GM18951 (cell line): ENCODE measurements around the gene SETD3.

Experiments used
- POLR2A ChIP-seq: IDR thresholded peaks from 4 replicates; pipeline ENCODE4 v1.6.1; 2011; ENCODE audit warnings: mild to moderate bottlenecking; ENCODE audit not compliant: insufficient read length, insufficient read depth; ENCODE audit errors: extremely low read depth
- in situ Hi-C: fragments of 300-500 bp; cut with MboI; formaldehyde crosslinking; loops from one replicate; pipeline ENCODE4 v1.12.0; 2022; ENCODE audit warnings: low sequenced_read_pairs, mixed read lengths, inconsistent platforms; ENCODE audit not compliant: unreplicated experiment

SETD3 gene

DNA sequence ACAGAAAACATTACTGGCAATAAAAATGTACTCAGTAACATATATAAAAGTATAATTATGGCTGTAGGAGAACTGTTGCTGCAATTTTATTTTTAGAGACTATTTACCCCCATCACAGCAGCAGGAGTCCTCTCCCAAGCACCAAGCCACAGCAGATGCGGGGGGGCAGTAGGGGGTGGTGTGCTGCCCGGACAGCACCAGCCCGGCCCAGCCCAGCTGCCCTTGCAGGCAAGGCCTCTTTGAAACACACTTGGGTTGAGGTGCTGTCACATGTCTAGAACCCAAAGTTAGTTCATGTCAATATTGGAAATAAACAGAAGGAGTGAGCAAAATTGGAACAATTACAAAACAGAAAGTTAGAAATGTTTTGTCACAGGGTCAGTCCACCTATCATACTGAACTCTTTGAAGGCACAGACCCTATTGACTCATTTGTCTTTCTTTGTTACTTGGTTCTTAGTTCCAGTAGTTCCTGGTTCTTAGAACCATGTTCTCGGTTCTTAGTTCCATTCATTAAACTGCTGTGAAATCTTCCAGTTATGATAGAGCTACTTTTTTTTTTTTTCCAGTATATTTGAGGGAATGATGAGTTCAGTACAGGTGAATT, 23.3 kb upstream of the SETD3 start:
- in situ Hi-C loops = loop anchor here (25.0 kb wide), 1 partner anchor 383 kb away; no protein-coding TSS in a partner anchor
- no peak for TF ChIP-seq POLR2A

DNA sequence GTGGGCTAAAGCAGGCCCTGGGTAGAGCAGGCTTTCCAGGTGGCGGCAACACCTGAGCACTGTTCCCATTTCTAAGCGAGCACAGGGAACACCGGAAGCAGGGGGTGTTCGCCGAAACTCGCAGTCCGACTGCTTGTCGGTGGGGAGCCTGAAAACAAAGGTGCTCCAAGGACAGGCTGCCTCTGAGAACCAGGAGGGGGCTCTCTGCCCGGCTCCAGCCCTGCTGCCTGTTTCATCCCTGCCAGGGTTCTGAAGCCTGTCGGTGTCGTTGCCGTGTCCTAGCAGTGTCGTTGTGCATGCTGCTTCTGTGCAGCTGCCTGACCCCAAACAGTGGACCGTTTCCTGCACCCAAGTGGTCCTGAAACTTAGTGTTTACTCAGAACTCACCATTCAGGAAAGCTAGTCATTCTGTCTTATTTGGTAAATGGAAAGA, 22.3 kb upstream of the SETD3 start:
- in situ Hi-C loops = loop anchor here (25.0 kb wide), 1 partner anchor 384 kb away; no protein-coding TSS in a partner anchor
- no peak for TF ChIP-seq POLR2A

DNA sequence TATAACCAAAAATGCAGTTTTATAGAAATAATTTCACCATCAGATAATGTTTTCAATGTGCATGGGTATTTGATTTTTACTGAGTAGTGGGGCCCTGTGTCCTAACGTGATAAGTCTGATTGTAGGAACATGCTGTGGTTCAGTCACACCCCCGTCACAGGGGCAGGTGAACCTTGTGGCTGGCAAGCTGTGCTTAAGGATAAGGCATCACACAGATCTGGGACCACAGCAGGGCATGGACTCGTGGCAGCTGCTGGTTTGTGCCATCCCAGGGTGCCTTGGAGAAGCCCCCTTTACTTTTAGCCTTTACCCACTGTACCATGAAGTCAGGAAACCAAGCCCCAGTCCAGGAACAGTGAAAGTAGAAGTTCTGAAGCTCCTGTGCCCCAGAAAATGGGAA, 17.2 kb upstream of the SETD3 start:
- TF ChIP-seq POLR2A = no peak
- in situ Hi-C loops = no loop called here

DNA sequence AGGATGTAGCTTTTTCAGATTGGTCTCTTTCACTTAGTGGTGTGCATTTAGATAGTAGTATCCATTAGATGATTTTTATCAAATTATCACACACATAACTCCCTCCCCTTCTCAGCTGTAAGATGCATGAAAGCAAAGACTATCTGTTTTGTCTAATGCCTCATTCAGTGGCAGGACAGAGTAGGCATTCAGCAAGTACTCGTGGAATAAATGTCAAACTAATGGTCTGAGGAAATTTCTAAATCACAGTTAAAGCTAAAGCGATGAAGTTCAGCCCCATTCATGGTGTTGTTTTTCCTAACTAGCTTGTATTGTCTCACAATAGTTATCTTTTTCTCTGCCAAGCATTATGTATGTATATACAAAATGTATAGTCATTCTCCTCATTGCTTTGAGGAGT, 16.7 kb upstream of the SETD3 start:
- in situ Hi-C loops = no loop called here
- no peak for TF ChIP-seq POLR2A

DNA sequence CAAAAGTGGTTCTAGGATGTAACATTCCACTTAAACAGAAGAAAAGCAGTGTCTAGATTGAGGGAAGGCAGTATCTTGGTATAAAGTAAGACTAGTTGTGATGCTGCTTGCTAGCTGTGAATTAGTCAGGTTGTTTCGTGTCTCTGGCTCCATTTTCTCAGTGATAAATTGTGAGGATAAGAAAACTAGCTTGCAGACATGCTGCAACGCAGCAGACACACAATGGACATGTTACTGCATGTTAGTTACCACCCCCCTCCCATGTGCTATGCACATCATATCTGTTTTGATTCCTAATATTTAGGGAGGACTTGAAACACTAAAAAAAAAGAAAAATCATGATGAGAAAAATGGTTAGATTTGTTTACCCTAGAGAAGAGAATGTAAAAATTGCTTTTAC, 3.4 kb upstream of the SETD3 start:
- no peak for TF ChIP-seq POLR2A
- in situ Hi-C loops = no loop called here

DNA sequence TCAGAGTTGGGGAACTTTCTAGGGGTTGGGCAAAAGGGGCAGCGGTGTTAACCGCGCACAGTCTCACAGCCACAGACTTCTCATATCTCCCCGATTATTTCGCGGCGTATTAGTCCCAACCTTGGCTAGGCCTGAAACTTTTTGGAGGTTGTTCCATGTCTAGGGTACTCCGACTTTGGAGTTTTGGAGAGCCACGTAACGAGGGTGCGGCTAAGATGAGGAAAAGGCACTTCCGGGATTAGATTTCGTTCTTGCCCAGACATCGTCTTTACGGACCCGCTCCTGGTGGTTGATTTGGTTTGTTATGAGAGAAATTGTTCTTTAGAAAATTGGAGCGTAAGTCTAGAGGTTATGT, 1.1 kb upstream of the SETD3 start:
- no peak for TF ChIP-seq POLR2A
- in situ Hi-C loops = no loop called here

DNA sequence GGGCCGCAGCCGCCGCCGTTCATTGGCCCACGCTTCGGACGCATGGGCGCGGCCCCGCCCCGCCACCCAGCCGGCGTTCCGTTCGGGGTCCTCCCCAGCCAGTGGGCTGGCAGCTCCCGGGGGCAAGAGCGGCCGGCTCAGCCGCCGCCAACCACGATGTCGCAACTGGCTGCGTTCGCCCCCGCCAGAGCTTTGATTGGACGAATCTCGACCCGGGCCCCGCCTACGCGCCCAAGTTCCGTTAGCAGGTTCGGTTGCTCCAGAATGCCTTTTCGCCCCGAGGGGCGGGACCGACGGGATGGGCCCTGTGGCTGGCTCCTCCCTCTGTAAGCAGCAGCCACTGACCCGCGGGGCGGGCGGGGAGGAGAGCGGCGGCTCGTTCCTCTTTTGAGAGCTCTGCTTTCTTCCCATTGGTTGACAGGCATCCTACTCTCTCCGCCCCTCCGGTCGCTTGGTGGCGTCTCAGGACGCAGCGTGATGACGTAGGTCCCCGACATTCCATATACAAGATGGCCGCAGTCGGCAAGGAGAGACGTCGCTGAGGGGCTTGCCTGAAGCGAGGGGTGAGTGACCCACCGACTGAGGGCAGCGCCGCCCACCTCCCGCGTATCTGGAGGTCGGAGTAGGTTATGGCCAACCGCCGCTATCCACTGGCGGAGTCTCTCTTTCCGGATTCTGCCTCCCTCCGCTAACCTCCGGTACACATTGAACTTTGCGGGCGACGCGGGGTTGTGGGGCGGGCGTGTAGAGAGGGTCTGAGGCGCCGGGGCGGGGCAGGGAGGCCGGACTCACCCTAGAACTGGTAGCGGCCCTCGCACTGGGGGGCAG, 472 bp upstream of the SETD3 start, which contains the start of gene CCNK:
TSS of gene CCNK (plus strand) at position 493 of the 828 bp plus-strand sequence. CDS start 11,269 bp downstream, outside the sequence.
- TF ChIP-seq POLR2A = peak; percentile 93
- in situ Hi-C loops = no loop called here

DNA sequence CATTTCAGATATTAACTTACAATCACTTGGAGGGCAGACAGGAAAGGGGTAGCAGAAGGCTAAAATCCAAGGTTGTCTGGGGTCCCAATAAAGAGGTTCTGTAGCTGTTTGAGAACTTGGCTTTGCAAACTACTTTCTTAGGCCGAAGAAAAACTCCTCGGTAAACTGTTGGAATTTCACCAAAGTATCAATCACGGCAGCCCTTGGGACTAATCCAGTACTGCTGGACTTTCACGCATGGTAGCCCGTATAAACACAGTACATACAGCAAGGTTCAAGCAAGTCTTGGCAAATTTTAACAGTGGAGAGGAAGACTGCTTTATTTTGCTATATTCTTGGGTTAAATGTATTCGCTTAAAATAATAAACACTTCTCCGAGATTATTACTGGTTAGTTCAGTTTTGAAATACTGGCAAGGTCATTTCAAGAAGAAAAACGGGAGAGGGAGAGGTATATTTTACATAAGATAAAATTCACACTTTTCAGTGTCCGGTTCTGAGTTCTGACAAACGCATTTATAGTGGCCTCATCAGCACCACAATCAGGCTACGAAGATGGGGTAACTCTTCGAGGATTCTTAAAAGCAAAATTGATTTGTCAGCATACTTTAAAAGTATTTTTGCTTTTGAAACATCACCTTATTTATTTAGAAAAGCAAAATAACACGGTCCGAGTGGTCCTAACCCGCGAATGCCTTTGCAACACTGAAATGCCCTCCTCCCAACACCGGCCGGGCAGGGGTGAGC, 1.3 kb downstream of the SETD3 start:
- TF ChIP-seq POLR2A = no peak
- in situ Hi-C loops = no loop called here

DNA sequence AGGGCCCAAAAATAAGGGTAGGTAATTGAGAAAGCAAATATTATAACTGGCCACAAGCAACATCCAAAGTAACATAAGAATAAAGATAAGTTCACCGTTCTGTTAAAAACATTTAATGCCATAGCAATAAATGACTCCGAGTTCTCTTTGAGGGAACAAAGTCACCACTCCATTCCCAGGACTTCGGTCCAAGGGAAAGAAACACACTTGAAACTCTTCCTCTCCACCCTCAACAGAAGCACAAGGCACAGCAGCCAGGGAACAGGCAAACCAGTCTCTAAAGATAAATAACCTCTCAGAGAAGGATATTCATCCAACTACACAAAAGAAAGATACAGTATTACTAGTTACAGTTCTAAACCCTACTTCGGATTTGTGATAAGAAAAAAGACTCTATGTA, 2.5 kb downstream of the SETD3 start:
- in situ Hi-C loops = no loop called here
- TF ChIP-seq POLR2A = no peak

DNA sequence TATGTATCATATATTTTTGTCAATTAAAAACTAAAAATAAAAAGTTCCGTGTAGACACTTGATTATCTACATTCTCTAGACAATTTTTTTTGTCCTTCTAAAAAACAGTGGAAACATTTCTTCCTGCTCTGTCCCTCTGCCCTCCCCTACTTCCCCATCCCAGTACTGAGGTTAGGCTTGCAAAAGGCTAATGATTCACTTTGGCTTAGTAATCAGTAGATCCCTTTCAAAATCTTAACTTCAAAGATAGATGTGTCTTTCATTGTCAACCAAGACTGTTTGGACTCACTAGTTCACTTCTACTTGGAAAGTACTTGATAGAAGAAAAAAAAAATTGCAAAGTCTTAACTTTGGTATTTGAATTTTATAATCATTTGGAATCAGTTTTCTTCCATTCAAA, 3.8 kb downstream of the SETD3 start:
- in situ Hi-C loops = no loop called here
- TF ChIP-seq POLR2A = no peak

DNA sequence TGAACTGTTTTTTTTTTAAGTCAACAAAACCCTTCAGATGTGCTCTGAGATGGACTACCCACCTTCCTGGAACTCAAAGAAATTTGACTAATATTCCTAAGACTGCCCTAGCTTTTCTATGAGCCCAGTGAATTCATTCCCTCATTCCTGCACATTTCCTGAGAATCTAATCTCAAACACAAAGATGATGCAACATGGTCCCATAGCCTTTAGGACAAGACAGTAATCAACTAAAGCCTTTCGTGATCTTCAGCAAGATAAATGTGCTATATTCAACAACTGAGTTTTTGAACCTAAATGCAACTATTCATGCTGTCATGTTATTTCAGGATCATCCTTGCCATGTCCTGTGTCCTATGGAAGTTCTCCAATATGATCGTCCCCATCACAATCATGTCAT, 5.0 kb downstream of the SETD3 start:
- in situ Hi-C loops = no loop called here
- TF ChIP-seq POLR2A = no peak

DNA sequence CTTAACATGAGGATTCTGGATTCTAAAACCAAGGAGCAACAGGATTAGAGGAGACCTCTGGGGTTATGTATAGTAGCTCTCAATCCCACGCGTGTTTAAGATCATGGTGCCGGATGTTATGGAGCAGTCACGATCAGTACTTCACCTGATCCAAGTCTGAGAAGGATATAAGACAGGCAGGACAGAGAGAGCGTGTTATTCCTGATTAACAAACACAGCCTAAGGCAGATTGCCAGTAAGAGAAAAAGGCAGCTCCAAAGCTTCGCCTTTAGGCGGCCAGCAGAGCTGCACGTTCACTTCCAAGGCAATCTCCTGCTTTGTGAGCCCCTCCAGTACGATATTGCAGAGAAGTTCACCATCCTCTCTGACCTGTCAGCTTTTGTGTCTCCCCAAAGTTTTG, 5.5 kb downstream of the SETD3 start:
- in situ Hi-C loops = no loop called here
- no peak for TF ChIP-seq POLR2A

DNA sequence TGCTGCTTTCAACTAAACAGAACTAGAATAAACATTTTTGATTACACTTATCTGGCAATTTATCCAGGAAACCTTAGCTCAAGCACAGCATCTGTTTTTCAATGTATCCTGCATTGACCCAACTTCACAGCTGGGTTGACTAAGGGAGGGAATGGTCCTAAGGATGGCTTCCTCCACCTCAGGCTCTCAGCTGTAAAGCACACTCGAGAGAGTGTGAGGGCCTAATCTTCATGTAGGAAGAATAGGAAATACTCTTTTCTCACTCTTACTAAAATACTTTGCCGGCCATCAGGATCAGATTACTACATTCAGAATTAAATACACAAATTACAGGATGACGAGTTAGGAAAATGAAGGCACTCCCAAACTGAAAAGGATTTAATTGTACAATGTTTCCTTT, 7.2 kb downstream of the SETD3 start:
- TF ChIP-seq POLR2A = no peak
- in situ Hi-C loops = no loop called here
